BLaER1 (cell line): ENCODE measurements around the gene CEP85L.
A peak's percentile ranks its signal among the peaks of the same experiment; 100 is the strongest.

Source experiments
- H3K27ac ChIP-seq: shearing (Covaris generic); formaldehyde crosslinking; 2 replicates; pipeline ENCODE4 v1.8.1; 2022
- H3K27me3 ChIP-seq: shearing (Covaris generic); formaldehyde crosslinking; 2 replicates; pipeline ENCODE4 v1.8.1; 2022
- H3K36me3 ChIP-seq: shearing (Covaris generic); formaldehyde crosslinking; 2 replicates; pipeline ENCODE4 v1.8.1; 2022
- H3K4me1 ChIP-seq: shearing (Covaris generic); formaldehyde crosslinking; 2 replicates; pipeline ENCODE4 v1.8.1; 2022
- H3K4me2 ChIP-seq: shearing (Covaris generic); formaldehyde crosslinking; 2 replicates; pipeline ENCODE4 v1.8.1; 2022
- H3K4me3 ChIP-seq: shearing (Covaris generic); formaldehyde crosslinking; 2 replicates; pipeline ENCODE4 v1.8.1; 2022
- H3K9ac ChIP-seq: shearing (Covaris generic); formaldehyde crosslinking; 2 replicates; pipeline ENCODE4 v1.8.1; 2022
- H3K9me3 ChIP-seq: shearing (Covaris generic); formaldehyde crosslinking; 2 replicates; pipeline ENCODE4 v1.8.1; 2022
- H4K20me1 ChIP-seq: shearing (Covaris generic); formaldehyde crosslinking; 2 replicates; pipeline ENCODE4 v1.8.1; 2022
- Cebpa-rat ChIP-seq: shearing (Covaris generic); IDR thresholded peaks from 2 replicates; pipeline ENCODE4 v1.8.1; 2022

Gene CEP85L

GRCh38 chr6:118678866-118679265, 27.5 kb upstream of the CEP85L start:
- Histone ChIP-seq H3K4me3 (no peak overlapping the region), H3K27ac (no peak overlapping the region), H3K36me3 (no peaks in the 10 kb centered on the region), H3K9ac (no peak overlapping the region), H4K20me1 (no peaks in the 10 kb centered on the region), H3K9me3 (no peaks in the 10 kb centered on the region), H3K27me3 (no peaks in the 10 kb centered on the region), H3K4me1 (no peaks in the 10 kb centered on the region), H3K4me2 (no peak overlapping the region)
- no peak for TF ChIP-seq Cebpa-rat

DNA sequence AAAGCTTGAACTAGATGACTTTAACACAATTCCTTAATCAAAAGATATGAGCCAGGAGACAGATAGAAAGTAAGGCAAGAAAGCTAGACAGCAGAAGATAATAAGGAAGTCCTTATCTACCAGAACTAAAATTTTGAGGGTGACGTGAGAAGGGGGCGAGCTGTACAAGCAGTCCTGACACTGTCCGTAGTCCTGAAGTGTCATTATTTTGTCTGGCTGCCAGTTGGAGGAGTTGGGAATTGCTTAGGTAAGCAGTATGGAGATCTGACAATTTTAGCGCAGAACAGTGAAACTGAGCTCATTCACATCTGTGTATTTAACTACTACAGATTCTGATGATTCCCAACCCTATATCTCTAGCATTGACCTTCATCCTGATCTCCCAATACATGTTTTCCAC, 25.8 kb upstream of the CEP85L start:
- Histone ChIP-seq H3K9ac (no peak overlapping the region), H3K4me1 (no peaks in the 10 kb centered on the region)
- no peak for TF ChIP-seq Cebpa-rat

DNA sequence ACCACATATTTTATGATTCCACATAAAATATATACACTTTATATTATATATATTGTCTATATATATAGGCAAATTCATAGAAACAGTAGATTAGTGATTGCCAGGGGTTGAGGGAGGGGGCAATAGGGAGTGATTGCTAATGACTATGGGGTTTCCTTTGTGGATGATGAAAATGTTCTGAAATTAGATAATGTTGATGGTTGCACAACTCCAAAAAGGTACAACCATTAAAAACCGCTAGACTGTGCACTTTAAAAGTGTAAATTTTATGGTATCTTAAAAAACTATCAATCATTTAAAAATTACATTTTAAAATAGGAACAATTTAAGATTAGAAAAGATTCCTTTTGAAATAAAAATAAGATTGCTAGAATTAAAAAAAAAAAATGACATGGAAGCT, 23.8 kb upstream of the CEP85L start:
- no peaks in the 10 kb centered on the region for H3K36me3 ChIP-seq

More for the DNA sequence above, 25.8 kb upstream of the CEP85L start:
- Histone ChIP-seq H3K36me3 (no peaks in the 10 kb centered on the region), H3K9me3 (no peaks in the 10 kb centered on the region), H4K20me1 (no peaks in the 10 kb centered on the region), H3K4me2 (no peak overlapping the region), H3K27me3 (no peaks in the 10 kb centered on the region), H3K27ac (no peak overlapping the region), H3K4me3 (no peak overlapping the region)

DNA sequence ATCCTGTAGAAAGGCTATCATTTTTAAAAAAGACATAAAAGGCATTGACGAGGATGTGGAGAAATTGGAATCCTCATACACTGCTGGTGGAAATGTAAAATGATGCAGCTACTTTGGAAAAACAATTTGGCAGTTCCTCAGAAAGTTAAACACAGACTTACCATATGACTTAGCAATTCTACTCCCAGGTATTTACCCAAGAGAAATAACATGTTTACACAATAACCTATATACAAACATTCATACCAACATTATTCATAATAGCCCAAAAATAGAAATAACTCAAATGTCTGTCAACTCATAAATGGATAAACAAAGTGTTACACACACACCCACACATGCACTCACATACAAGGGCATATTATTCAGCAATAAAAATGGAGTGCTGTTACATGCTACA, 23.4 kb upstream of the CEP85L start:
- no peak for TF ChIP-seq Cebpa-rat
- Histone ChIP-seq H3K27ac (no peak overlapping the region), H3K27me3 (no peaks in the 10 kb centered on the region), H4K20me1 (no peaks in the 10 kb centered on the region), H3K4me2 (no peak overlapping the region), H3K9me3 (no peaks in the 10 kb centered on the region), H3K4me3 (no peak overlapping the region), H3K36me3 (no peaks in the 10 kb centered on the region), H3K9ac (no peak overlapping the region), H3K4me1 (no peaks in the 10 kb centered on the region)

More for the DNA sequence above, 23.8 kb upstream of the CEP85L start:
- H3K9ac ChIP-seq, result no peak overlapping the region
- no peaks in the 10 kb centered on the region for H3K27me3 ChIP-seq
- H3K9me3 ChIP-seq, result no peaks in the 10 kb centered on the region
- no peak overlapping the region for H3K4me3 ChIP-seq
- no peak overlapping the region for H3K27ac ChIP-seq
- H3K4me1 ChIP-seq, result no peaks in the 10 kb centered on the region
- H3K4me2 ChIP-seq, result no peak overlapping the region
- no peak for TF ChIP-seq Cebpa-rat
- no peaks in the 10 kb centered on the region for H4K20me1 ChIP-seq

- Histone ChIP-seq H3K9me3 (no peaks in the 10 kb centered on the region), H3K36me3 (no peaks in the 10 kb centered on the region), H3K9ac (no peak overlapping the region), H3K27ac (no peak overlapping the region), H4K20me1 (no peaks in the 10 kb centered on the region), H3K4me2 (no peak overlapping the region), H3K4me3 (no peak overlapping the region), H3K27me3 (no peaks in the 10 kb centered on the region), H3K4me1 (no peaks in the 10 kb centered on the region)
- no peak for TF ChIP-seq Cebpa-rat
Observed at GRCh38 chr6:118672678-118673077, 21.3 kb upstream of the CEP85L start.

DNA sequence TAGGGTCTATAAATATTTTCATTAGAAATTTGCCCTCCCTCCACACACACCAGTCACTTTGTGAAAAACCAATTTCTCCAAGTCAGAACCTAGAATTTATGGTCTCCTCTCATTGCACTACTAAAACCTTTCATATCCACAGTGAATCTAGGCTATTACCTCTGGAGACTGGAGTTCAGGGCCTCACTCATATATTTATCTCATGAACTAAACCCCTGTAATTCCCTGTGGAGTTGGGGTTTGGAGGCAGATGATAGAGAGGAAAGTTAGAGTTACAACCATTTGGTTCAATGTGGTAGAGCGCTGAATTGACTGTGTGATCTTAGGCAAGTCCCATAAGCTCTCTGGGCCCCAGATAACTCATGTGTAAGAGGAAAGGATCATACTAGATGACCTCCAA, 18.2 kb upstream of the CEP85L start:
- TF ChIP-seq Cebpa-rat, result no peak
- Histone ChIP-seq H4K20me1 (no peaks in the 10 kb centered on the region), H3K4me1 (peaks cover 9% of the 10 kb centered on the region), H3K4me2 (no peak overlapping the region), H3K36me3 (no peaks in the 10 kb centered on the region), H3K9ac (no peak overlapping the region), H3K9me3 (no peaks in the 10 kb centered on the region), H3K27ac (no peak overlapping the region), H3K4me3 (no peak overlapping the region), H3K27me3 (no peaks in the 10 kb centered on the region)

DNA sequence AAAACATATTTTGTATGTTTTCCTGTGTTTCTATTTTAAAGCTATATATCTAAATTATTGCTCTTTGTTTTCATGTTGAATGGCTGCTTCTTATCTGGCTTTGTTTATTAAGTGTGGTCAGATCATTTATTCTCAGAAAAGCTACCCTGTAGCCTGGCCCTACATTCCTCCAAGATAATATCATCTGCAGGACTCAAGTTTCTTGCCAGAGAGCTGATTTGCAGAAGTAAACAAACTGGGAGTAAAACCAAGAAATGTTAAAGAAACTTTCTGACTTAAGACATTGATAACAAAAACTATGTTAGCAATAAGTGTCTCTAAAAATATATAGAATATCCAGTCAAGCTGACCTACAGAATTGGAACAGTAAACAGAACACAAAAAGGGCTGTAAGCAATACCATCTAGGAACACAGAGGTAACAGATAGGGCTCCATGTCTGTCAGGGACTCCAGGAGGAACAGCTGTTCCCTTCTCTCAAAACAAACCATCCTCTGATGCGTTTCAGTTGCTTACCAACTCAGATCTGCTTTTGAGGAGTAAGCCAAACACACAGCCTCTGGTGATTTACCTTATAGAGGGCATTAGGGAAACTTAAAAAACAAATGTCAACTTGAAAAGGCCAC, 17.5 kb upstream of the CEP85L start:
- no peaks in the 10 kb centered on the region for H4K20me1 ChIP-seq
- no peak overlapping the region for H3K27ac ChIP-seq
- no peak overlapping the region for H3K4me2 ChIP-seq
- no peak overlapping the region for H3K9ac ChIP-seq
- no peaks in the 10 kb centered on the region for H3K36me3 ChIP-seq
- no peaks in the 10 kb centered on the region for H3K9me3 ChIP-seq
- peaks cover 16% of the 10 kb centered on the region for H3K4me1 ChIP-seq
- H3K27me3 ChIP-seq, result no peaks in the 10 kb centered on the region
- no peak overlapping the region for H3K4me3 ChIP-seq
- no peak for TF ChIP-seq Cebpa-rat

GRCh38 chr6:118667988-118668387, 16.6 kb upstream of the CEP85L start:
- H4K20me1 ChIP-seq, result no peaks in the 10 kb centered on the region
- H3K9ac ChIP-seq, result no peak overlapping the region
- H3K4me3 ChIP-seq, result no peak overlapping the region
- H3K9me3 ChIP-seq, result no peaks in the 10 kb centered on the region
- TF ChIP-seq Cebpa-rat, result no peak
- H3K27me3 ChIP-seq, result no peaks in the 10 kb centered on the region
- H3K4me2 ChIP-seq, result no peak overlapping the region
- H3K36me3 ChIP-seq, result no peaks in the 10 kb centered on the region
- H3K4me1 ChIP-seq, result peaks cover 18% of the 10 kb centered on the region
- H3K27ac ChIP-seq, result no peak overlapping the region

- no peak overlapping the region for H3K9ac ChIP-seq
- no peaks in the 10 kb centered on the region for H3K27me3 ChIP-seq
- H3K27ac ChIP-seq, result no peak overlapping the region
- H3K4me2 ChIP-seq, result peak overlapping the region; percentile 84
- no peaks in the 10 kb centered on the region for H3K36me3 ChIP-seq
- H3K9me3 ChIP-seq, result no peaks in the 10 kb centered on the region
- no peak for TF ChIP-seq Cebpa-rat
- peak overlapping the region; percentile 53; the same call in 1 of the 2 replicates for H3K4me3 ChIP-seq
- peaks cover 18% of the 10 kb centered on the region for H3K4me1 ChIP-seq
- H4K20me1 ChIP-seq, result no peaks in the 10 kb centered on the region
Observed at GRCh38 chr6:118665011-118665410, 13.6 kb upstream of the CEP85L start.

DNA sequence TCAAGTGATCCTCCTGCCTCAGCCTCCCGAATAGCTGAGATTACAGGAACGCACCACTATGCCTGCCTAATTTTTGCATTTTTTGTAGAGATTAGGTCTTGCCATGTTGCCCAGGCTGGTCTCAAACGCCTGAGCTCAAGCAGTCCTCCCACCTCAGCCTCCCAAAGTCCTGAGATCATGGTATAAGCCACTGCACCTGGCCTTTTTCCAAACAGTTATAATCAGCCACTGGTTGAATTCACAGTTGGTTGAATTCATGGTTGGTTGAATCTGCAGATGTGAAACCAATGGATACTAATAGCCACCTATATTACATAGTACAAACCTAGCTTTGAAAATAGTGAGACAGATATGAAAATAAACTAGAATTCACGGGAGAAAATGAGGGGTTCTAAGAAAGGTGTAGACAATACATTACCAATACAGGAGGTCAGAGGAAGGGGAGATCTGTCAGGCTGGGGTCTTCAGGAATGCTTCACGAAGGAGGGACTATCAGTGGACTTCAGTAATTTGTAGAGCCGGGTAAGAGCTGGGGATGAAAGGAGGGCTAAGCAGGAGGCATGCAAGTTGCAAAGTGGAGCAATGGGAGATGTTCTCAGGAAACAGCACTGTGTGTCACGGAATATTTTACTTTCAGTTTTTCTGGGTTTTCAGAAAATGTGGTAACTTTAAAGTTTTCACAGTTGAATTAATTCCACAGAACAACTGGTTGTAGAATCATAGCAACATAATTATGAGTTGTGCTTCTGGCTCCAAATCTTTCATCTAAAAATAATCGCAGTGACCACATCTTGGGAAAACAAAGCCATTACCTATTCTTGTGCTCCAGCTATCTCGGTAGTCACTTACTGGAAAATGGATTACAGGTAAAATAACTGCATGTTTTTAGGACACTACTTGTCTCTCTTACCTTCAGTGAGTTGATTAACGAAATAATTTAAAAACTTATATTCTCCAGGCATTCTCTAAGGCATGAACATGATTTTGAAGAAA, 12.9 kb upstream of the CEP85L start:
- Histone ChIP-seq H3K9me3 (no peaks in the 10 kb centered on the region), H3K4me2 (peak overlapping the region; percentile 84), H3K4me3 (peak overlapping the region; percentile 53), H3K36me3 (no peaks in the 10 kb centered on the region), H4K20me1 (no peaks in the 10 kb centered on the region), H3K27me3 (no peaks in the 10 kb centered on the region), H3K4me1 (peaks cover 18% of the 10 kb centered on the region), H3K9ac (peak overlapping the region; percentile 47; the same call in 1 of the 2 replicates), H3K27ac (peak overlapping the region; percentile 45; the same call in 1 of the 2 replicates)
- TF ChIP-seq Cebpa-rat, result no peak
